Measurements from ENCODE around the gene OPA3. TPM values are rescaled to one million over a fixed set of nuclear protein-coding genes. Genes with fewer than 3 reads are reported as not detected.
A peak's percentile ranks its signal among the peaks of the same experiment; 100 is the strongest.

Gene OPA3
- total RNA-seq, 1 experiment from 2014 or later = 15.2 TPM

- no peak overlapping the region for H3K4me3 ChIP-seq (ENCODE audit: low read depth, low read length, poor library complexity, severe bottlenecking)
- TF ChIP-seq EZH2 (IDR thresholded peaks at IDR 0.05; ENCODE audit: borderline replicate concordance, low read depth, low read length, poor library complexity, severe bottlenecking) (no peak), CTCF (conservative IDR thresholded peaks at IDR 0.05; ENCODE audit: low read depth, low read length) (no peak)
- peaks cover 7% of the 10 kb centered on the region for H3K4me1 ChIP-seq (ENCODE audit: insufficient read depth, low read length, poor library complexity, severe bottlenecking)
- no peak overlapping the region for H3K27ac ChIP-seq (ENCODE audit: low read depth, low read length, poor library complexity, severe bottlenecking)
- intact Hi-C loops (cut with micrococcal nuclease; ENCODE audit: unreplicated experiment) = no loop called here
- POLR2A ChIA-PET (ENCODE audit: low non-redundant PET) = no interaction called here
- no peaks in the 10 kb centered on the region for H3K36me3 ChIP-seq (ENCODE audit: insufficient read depth, low read length, poor library complexity, severe bottlenecking)
- BruUV-seq (replicated peaks) = no TSS peak
- H3K27me3 ChIP-seq (replicated peaks; ENCODE audit: insufficient read depth, low read depth, low read length, poor library complexity) = no peaks in the 10 kb centered on the region
- DNase-seq (ENCODE audit: low spot score) = peak; percentile 79
- CTCF ChIA-PET = interaction anchor here (1.1 kb wide), 1 partner anchor 73 kb away, joined by 3 read pairs; no protein-coding TSS in a partner anchor
- H3K9me3 ChIP-seq (ENCODE audit: low read depth, low read length, poor library complexity, severe bottlenecking) = no peaks in the 10 kb centered on the region
These were observed 15.9 kb downstream of the OPA3 start for GRCh38 chr19:45568732-45569131.

GRCh38 chr19:45567609-45568008, 17.0 kb downstream of the OPA3 start:
- H3K27ac ChIP-seq (ENCODE audit: low read depth, low read length, poor library complexity, severe bottlenecking) = no peak overlapping the region
- ChIA-PET CTCF (interaction anchor here (0.6 to 1.1 kb wide), 2 partner anchors 74 to 335 kb away, joined by 3 to 4 read pairs; no protein-coding TSS in a partner anchor), POLR2A (ENCODE audit: low non-redundant PET) (no interaction called here)
- TF ChIP-seq CTCF (conservative IDR thresholded peaks at IDR 0.05; ENCODE audit: low read depth, low read length) (no peak), EZH2 (IDR thresholded peaks at IDR 0.05; ENCODE audit: borderline replicate concordance, low read depth, low read length, poor library complexity, severe bottlenecking) (no peak)
- peaks cover 7% of the 10 kb centered on the region for H3K4me1 ChIP-seq (ENCODE audit: insufficient read depth, low read length, poor library complexity, severe bottlenecking)
- no peaks in the 10 kb centered on the region for H3K36me3 ChIP-seq (ENCODE audit: insufficient read depth, low read length, poor library complexity, severe bottlenecking)
- BruUV-seq (replicated peaks) = no TSS peak
- no peak overlapping the region for H3K4me3 ChIP-seq (ENCODE audit: low read depth, low read length, poor library complexity, severe bottlenecking)
- no peak for DNase-seq (ENCODE audit: low spot score)
- H3K27me3 ChIP-seq (replicated peaks; ENCODE audit: insufficient read depth, low read depth, low read length, poor library complexity) = no peaks in the 10 kb centered on the region
- H3K9me3 ChIP-seq (ENCODE audit: low read depth, low read length, poor library complexity, severe bottlenecking) = no peaks in the 10 kb centered on the region
- intact Hi-C loops (cut with micrococcal nuclease; ENCODE audit: unreplicated experiment) = no loop called here

GRCh38 chr19:45564131-45564780, 20.3 kb downstream of the OPA3 start:
- Histone ChIP-seq H3K9me3 (ENCODE audit: low read depth, low read length, poor library complexity, severe bottlenecking) (no peaks in the 10 kb centered on the region), H3K27ac (ENCODE audit: low read depth, low read length, poor library complexity, severe bottlenecking) (no peak overlapping the region), H3K27me3 (replicated peaks; ENCODE audit: insufficient read depth, low read depth, low read length, poor library complexity) (no peaks in the 10 kb centered on the region), H3K36me3 (ENCODE audit: insufficient read depth, low read length, poor library complexity, severe bottlenecking) (no peaks in the 10 kb centered on the region), H3K4me1 (ENCODE audit: insufficient read depth, low read length, poor library complexity, severe bottlenecking) (peaks cover 7% of the 10 kb centered on the region), H3K4me3 (ENCODE audit: low read depth, low read length, poor library complexity, severe bottlenecking) (no peak overlapping the region)
- DNase-seq (ENCODE audit: low spot score) = no peak
- intact Hi-C loops (cut with micrococcal nuclease; ENCODE audit: unreplicated experiment) = no loop called here
- CTCF ChIA-PET = no interaction called here
- no TSS peak for BruUV-seq (replicated peaks)
- no peak for TF ChIP-seq CTCF (conservative IDR thresholded peaks at IDR 0.05; ENCODE audit: low read depth, low read length)
- no peak for TF ChIP-seq EZH2 (IDR thresholded peaks at IDR 0.05; ENCODE audit: borderline replicate concordance, low read depth, low read length, poor library complexity, severe bottlenecking)
- POLR2A ChIA-PET (ENCODE audit: low non-redundant PET) = no interaction called here
